GM18868 (cell line): Measurements from ENCODE around the gene RPL41.
A peak's percentile ranks its signal among the peaks of the same experiment; 100 is the strongest.
"Not testable (repeated sequence)": the region's sequence is repeated elsewhere in the genome, so short reads cannot be mapped to it uniquely, and the experiment has no call there.

Experiments
- ATAC-seq: cut with Tn5 transposase; IDR thresholded peaks from one replicate; pipeline ENCODE4 v1.9.1; 2021; ENCODE audit warnings: mild to moderate bottlenecking, moderate library complexity; ENCODE audit not compliant: unreplicated experiment

Gene RPL41

DNA sequence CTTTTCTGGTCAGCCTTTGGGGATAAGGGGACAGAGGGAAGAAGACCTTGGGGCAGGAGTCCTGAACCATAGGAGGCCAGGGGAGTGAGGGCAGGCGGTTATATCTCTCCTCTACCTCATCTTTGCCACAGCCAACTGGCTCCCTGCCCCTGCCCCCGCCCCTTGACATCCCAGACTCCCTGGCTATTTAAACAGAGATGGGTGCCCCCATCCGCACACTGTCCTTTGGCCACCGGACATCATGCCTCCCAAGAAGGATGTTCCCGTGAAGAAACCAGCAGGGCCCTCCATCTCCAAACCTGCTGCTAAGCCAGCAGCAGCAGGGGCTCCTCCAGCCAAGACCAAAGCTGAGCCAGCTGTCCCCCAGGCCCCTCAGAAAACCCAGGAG is 37.2 kb downstream of the RPL41 start:
- ATAC-seq: no peak

DNA sequence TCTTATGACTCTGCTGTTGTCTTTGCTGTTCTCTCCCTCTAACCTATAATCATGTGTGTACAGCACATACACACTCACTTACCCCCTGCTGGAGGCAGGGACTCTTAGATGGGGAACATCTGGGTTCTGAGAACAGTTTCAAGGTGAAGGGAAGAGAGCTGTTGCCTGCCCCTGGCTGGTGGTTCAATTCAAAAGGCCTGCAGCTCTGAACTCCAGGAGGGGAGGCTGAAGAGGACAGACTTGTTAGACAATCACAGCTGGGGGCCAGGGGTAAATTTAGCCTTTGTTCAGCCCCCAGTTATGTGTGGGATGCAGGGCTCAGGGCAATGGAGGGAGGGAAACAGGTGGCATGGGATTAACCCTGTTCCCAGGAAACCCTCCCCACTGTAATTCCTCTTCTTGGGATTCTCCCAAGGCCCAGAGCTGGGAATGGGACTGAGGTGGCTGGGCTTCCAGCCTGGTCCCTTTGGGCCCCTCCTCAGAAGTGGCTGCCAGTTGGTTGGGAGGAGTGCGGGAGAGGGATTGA is 37.9 kb downstream of the RPL41 start:
- ATAC-seq: no peak

DNA sequence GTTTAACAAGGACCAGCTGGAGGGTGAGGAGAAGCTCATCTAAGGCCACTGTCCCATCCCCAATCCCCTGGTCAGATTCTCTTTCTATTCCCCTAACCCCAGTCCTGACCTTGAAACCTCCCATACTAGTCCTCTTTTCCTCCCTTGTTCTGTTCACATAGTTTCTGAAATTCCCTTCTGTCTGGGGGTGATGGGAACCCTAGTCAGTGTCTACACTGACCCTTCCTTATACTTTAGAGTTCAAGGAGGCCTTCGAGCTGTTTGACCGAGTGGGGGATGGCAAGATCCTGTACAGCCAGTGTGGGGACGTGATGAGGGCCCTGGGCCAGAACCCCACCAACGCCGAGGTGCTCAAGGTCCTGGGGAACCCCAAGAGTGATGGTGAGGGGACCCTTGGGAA is 38.4 kb downstream of the RPL41 start:
- ATAC-seq: no peak

DNA sequence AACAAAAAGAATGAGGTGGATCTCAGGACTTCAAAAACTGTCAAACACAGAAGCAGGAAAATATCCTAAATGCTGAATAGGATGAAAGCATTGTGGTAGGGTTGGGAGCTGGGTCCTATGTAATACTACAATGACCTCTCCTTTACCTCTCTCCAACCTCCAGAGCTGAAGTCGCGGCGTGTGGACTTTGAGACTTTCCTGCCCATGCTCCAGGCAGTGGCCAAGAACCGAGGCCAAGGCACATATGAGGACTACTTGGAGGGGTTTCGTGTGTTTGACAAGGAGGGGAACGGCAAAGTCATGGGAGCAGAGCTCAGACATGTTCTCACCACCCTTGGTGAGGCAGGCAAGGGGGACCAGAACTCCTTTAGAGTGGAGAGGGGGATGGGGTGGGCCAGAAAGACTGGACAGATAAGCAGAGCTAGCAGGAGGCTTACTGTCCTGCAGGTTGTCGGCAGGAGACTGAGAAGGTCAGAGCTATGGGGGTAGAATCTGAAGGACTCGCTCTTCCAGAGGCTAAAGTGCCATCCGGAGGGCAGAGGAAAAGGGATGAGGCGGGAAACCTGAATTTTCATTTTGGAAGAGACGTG is 38.9 kb downstream of the RPL41 start:
- no peak for ATAC-seq

DNA sequence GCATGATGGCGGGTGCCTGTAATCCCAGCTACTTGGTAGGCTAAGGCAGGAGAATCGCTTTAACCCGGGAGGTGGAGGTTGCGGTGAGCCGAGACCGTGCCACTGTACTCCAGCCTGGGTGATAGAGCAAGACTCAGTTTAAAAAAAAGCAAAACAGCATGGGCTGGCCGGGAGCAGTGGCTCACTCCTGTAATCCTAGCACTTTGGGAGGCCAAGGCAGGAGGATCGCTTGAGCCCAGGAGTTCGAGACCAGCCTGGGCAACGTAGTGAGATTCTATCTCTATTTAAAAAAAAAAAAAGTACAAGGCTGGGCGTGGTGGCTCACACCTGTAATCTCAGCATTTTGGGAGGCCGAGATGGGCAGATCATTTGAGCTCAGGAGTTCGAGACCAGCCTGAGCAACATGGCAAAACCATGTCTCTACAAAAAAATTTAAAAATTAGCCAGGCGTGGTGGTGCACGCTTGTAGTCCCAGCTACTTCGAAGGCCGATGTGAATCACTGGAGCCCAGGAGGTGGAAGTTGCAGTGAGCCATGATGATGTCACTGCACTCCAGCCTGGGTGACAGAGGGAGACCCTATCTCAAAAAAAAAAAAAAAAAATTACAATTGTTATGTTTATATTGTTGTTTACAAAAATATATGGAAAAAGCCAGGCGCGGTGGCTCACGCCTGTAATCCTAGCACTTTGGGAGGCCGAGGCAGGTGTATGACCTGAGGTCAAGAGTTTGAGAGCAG is 40.2 kb downstream of the RPL41 start:
- not testable (repeated sequence) for ATAC-seq

DNA sequence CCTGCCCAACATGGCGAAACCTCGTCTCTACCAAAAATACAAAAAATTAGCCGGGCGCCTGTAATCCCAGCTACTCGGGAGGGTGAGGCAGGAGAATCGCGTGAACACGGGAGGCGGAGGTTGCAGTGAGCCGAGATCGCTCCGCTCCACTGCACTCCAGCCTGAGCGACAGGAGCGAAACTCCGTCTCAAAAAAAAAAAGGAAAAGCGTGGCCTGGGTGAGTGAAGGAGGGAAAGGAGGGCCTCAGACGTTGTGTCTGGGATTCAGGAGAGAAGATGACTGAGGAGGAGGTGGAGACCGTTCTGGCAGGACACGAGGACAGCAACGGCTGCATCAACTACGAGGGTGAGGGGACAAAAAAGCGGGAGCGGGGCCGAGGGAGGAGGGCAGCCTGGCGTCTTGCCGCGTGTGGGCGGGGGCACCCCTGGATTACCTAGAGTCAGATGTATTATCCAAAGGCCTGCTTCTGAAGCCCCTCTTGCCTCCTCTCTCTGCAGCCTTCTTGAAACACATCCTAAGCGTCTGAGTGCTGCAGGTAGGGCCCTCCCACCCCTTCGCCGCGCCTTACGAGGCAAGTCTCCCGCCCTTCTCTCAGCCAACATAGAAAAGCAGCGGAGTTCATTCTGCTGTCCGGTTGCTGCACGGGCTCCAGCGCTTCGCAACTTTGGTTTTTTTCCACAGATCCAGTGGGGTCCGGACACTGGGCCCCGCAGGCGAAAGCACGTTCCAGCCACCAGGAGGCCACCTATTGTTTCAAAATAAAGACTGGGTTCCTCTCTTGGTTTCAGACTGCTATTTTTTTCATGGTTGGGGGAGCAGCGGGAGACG is 41.0 kb downstream of the RPL41 start:
- peak; percentile 35 for ATAC-seq

DNA sequence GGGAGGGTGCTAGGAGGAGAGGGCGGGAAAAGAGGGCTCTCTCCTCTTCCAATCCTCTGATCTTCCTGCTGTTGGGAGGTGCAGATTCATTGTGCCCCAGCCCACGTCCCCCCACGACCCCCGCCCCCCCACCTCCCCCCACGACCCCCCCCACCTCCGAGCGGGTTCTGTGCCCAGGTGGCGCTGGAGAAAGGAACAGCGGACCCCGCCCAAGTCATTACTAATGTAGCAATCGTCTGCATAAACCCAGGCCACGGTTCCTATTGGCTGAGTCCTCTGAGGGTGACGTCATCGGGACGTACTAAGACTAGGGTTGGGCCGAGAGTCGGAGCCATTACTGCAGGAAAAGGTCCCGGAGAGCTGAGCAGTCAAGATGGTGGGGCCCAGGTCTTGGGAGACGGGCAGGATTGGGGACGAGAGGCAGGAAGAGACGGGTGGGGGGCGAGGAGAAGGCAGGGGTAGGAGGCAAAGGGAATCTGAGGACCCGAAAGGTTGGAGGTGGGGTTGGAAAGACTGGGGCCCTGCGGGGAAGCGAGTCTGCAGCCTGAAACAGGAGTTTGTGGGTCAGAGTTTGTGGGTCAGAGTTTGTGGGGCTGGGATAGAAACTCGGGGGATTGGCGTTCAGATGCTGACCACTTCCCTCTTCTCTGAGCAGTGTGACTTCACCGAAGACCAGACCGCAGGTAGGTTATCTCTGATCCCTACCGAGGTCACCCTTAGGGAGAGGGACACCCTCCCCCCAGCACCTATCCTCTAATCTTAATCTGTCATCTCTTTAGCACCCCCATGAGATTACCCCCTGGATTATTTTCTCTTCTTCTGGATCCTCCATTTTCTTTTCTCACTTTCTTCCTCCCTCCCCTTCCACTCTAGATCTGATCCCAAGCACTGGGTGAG is 41.8 kb downstream of the RPL41 start, which contains the start of gene MYL6:
MYL6 (plus strand) TSS at position 331 of the 897 bp plus-strand sequence; CDS start at position 374, 43 bp downstream.
- peak; percentile 89 for ATAC-seq

DNA sequence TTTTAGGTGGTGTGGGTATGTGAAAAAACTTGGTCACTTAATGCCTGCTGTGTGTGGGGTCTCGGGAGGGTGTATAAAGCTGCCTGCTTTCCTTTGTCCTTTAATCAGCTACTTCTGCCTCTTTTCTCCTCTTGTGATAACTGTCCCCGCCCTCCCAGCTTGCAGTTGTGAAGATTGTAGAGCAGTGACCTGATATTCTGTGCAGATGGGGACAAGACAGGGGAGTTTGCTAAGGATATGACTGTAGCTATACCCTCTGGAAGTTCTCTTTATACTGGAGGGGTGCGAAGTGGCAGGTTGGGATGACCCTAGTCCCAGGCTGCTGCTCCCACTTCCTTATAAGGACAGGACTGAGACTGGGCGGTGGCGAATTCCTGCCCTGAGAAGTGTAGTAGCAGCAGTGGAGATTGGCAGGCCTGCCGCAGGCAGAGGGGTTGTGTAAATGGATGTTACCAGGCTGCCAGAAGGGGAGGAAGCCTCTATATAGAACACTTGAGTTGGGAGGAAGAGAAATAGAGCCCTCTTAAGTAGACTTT is 42.6 kb downstream of the RPL41 start:
- ATAC-seq: no peak

DNA sequence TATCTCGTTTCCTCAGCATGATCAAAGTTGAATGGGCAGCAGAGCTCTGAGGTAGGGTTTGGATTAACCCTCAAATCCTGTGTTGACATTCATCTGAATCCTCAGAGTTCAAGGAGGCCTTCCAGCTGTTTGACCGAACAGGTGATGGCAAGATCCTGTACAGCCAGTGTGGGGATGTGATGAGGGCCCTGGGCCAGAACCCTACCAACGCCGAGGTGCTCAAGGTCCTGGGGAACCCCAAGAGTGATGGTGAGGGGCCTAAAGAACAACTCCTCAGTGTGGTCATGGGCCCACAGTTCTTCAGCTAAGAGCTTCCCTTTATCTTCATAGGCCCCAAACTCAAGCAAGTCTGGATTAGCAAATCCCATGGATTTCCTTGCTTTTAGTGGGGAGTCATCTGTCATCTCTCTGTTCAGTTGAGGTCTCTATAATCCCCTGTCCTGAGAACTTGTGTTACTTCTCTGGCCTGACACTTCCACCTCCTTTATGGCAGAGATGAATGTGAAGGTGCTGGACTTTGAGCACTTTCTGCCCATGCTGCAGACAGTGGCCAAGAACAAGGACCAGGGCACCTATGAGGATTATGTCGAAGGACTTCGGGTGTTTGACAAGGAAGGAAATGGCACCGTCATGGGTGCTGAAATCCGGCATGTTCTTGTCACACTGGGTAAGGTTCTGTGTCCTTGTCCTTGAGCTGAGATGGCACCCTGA is 43.2 kb downstream of the RPL41 start:
- ATAC-seq: no peak

DNA sequence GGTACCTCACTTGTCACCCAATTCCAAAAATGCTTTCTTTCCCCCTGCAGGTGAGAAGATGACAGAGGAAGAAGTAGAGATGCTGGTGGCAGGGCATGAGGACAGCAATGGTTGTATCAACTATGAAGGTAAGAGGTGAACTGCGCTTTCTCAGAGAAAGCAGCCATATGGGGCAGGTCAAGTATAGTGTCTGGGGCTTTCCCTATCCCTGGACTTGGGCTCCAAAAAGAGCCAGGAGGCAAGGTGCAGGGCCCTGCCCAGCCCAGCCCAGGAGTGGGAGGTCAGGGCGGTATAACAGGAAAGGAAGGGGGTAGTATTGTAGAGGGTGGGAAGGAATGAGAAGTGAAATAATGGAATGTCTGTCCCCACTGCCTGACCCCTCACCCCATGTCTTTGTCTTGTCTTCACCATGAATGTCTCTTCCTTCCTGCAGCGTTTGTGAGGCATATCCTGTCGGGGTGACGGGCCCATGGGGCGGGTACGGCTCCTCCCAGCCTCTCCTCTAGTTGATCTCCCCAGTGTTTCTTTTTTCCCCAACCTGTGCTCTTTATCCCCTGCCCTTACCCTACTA is 43.8 kb downstream of the RPL41 start:
- no peak for ATAC-seq

DNA sequence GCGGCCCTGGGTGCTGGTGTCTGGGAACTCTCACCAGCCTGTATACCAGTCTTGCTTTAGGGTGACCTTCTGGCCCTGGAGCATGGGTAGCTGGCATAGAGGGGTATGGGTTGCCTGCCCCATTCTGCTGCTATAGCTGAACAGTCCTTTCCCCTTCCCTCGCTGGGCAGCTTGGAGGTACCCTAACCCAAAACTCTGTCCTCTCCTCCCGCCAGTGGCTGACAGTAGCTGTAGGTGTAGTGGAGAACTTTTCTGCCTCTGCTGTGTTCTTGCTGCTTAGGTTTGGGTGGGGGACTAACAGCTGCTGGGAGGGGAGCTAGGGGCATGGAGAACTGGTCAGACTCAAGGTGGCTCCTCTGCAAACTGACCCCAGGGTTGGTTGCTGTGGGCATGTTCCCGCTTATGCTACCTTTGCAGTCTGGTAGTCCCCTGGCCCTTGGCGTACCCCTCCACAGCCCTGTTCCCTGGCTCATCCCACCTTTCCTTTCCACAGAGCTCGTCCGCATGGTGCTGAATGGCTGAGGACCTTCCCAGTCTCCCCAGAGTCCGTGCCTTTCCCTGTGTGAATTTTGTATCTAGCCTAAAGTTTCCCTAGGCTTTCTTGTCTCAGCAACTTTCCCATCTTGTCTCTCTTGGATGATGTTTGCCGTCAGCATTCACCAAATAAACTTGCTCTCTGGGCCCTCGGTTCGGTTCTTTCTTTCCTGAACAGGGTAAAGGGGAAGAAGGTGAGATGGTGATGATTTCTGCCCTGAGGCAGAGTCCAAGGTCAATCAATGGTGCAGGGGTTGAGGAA is 44.7 kb downstream of the RPL41 start:
- ATAC-seq: no peak

DNA sequence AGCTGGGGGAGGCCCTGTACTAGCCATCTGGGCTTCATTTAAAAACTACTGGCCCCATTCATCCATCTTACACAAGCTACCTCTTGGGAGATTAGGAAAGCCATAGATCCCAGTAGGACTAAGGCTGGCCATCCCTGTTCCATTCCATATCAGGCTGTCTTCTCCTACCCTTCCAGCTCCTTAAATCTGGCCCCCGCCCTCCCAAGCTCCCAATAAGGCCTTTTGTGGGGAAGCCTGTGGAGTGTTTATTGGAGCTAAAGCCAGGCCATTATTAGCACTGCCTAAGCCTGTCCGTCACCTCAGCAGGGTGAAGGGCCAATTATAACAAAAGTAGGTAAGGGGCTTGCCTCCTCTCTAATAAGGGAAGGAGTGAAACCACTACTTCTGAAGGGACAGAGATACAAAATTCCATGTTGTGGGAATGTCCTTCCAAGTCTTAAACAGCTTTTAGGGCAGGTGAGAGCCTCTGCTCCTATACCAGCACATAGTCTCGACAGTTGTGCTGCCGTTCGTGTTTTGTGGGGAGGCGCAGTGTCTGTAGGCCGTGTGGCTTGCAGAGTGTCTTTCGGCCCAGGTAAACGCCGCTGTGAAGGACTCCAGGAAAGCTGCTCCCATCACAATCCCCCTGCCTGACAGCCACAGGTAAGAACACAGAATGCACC is 45.4 kb downstream of the RPL41 start:
- ATAC-seq: no peak

DNA sequence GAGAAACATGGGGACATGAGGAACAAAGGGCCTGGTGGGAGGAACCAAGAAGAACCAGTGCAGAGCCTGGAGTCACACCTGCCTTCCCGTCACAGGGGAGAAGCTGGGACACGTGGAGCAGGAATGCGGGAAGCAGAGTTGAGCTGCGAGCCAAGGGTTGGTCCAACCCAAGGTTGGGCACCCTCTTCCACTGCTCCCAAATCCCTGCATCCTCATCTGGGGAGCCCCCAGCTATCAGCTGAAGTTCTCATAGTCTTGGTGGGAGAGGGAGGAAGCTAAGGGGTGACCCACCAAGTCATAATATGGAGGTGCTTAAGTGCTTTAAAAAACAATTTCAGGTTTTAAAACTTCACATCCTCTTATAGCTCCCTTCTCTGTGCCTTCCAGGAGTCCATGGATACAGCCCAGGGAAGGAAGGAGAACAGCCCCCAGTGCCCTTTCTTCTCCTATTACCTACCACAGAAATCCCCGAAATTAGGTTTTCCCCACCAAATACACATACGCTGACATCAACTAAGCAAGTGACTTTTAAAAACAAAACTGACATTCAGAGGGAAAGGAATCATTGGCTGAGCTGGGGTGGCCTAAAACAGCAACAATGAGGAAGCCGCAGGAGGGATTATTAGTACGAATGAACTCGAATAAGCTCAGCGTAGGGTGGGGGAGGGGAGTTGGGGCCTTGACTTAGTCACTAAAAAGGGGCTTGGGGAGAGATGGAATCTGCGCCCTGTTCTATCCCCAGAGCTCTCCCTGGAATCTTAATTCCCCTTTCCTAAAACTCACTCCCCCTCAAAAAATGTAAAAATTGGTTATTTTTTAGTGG is 46.2 kb downstream of the RPL41 start:
- no peak for ATAC-seq

DNA sequence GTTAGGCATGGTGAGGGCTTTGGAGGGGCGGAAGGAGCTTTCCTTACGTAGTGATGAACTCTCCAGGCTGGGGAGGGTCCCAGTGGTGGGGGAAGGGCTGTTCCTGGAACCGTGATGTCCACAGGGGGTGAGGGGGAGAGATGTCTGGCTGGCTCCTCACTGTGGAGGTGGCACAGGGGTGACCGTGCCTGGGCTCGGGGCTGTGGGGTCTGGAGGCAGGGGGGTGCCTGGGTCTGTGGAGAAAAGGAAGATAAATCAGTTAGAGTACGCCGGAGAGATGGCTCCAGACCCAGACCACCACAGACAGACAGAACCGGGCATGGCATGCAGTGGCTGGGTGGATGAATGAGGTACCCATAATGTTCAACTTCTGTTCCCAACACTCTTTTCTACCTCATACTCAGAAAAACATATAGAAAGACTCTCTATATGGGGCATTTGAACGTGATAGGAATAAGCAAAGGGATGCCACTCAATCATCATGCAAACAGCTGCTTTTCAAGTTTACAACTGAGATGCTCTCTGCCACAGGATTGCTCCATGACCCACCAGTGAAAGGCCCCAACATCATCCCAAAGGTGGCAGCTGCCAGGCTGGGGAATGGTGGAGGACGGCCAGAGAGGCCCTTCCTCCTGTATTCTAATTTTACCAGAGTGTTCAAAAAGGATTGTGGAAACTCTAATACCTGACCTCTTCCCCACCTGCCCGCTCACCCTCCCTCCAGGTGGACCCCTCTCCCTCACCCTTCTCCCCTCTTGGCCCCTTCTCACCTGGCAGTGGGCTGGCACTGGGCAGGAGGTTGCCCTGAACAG is 47.3 kb downstream of the RPL41 start:
- ATAC-seq: no peak

DNA sequence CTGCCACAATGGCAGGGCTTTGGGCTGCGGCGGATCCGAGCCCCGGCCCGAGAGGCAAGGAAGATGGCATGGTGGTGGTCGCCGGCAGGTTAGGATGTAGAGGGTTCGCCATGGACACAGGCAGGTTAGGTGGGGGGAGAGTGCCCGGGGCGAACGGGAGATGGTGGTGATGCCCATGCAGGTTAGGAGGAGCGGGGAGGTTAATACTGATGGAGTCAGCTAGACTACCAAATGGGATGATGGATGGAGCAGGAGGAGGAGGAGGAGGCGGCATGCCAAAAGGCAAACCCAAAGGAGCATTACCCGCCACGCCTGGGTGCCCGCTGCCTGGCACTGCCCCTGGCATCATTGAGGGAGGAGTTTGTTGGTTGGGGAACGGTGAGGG is 47.9 kb downstream of the RPL41 start:
- no peak for ATAC-seq

DNA sequence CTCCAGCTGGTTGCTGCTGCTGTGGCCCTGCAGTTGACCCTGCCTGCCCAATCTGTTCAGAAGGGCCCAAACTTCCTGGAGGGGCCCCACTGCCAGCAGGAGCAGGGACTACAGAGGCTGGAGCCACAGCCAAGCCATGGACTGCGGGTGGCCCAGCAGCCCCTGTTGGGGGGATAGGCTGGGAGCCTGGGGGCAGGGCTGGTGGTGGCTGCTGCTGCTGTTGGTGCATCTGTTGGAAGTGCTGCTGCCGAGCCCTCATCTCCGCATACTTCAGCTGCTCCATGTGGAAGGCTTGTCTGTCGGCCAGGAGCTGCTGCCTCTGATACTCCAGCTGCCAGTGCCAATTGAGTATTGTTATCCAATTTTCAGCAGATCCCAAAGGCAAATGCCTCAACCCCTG is 48.9 kb downstream of the RPL41 start:
- no peak for ATAC-seq
